Fibroblast of mammary gland (primary cell): Measurements from ENCODE around the gene CHADL.

Source experiments
- DNase-seq: peaks from one replicate; pipeline ENCODE4 v3.0.0-alpha.2; 2010; ENCODE audit warnings: low read depth
- H3K4me3 ChIP-seq: 2 replicates; pipeline ENCODE4 v1.5.1; 2011; ENCODE audit warnings: low read depth, mild to moderate bottlenecking, low read length, moderate library complexity; ENCODE audit not compliant: control insufficient read depth
- CTCF ChIP-seq: conservative IDR thresholded peaks from 2 replicates; pipeline ENCODE4 v1.5.1; 2011; ENCODE audit warnings: low read depth, low read length, inconsistent platforms; ENCODE audit not compliant: control insufficient read depth, insufficient read depth

Gene CHADL

DNA sequence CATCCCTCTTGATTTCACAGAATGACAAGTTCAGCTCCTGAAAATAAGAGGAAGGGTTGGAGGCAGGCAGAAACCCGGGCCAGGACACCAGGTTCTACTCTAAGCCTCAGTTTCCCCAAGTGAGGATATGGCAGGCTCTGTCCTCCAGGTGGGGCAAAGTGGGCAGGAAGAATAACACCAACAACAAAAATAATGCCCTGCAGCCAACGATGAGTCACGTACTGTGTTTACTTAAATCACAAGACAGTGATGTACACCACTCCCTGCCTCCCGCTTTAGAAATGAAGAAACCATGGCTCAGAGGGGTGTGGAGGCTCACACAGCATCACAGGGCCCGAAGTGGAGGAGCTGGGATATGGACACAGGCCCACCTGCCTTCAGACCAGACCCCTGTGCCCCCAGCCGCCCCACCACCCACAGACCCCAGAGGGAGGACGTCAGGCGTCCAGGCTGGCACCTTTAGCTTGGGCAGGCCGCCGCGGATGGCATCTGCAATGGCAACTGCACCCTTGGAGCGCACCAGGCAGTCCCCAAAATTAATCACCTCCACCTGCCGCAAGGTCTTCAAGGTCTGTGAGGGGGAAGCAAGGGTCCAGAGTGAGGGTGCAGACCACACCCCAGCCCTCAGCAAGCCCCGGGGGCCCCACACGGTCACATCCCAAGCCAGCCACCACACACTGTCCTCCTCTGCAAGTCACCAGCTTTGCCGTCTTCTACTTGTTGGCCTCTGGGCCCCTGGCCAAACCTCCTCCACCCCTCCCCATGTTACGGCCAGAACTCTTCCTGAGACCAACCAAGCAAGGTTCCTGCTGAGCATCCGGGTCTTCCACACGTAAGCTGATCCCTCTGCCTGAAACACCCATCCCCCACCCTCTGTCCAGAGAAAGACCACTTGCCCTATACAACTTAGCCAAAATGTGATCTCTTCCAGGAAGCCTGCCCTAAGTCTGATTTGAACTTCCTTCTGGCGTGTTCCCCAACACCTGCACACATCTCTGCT, 15.8 kb upstream of the CHADL start:
- DNase-seq: peak; percentile 79
- H3K4me3 ChIP-seq: no peak overlapping the region

DNA sequence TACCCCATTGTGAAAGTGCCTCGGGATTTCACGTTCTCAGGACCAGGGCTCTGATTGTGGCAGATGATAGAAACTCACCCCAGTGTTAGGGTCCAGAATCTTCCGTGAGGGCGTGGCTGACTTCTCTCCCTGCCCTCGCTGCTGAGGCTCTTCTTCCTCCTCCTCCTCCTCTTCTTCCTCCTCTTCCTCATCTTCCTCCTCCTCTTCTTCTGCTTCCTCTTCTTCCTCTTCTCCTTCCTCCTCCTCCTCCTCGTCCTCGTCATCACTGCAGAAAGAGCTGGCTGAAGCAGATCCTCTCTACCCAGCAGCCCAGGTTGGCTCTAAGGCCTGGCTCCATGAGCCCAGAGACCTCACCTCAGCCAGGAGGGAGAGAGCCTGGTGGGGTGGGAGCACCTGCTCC, 13.5 kb upstream of the CHADL start:
- H3K4me3 ChIP-seq: no peak overlapping the region
- DNase-seq: no peak
- TF ChIP-seq CTCF: no peak

More for the DNA sequence above, 15.8 kb upstream of the CHADL start:
- peak; percentile 16 for TF ChIP-seq CTCF

GRCh38 chr22:41252365-41252764, 11.6 kb upstream of the CHADL start:
- no peak for DNase-seq
- H3K4me3 ChIP-seq: no peak overlapping the region
- TF ChIP-seq CTCF: no peak

- no peak for DNase-seq
- H3K4me3 ChIP-seq: no peak overlapping the region
- no peak for TF ChIP-seq CTCF
Measured at GRCh38 chr22:41250127-41250526, 9.4 kb upstream of the CHADL start.

DNA sequence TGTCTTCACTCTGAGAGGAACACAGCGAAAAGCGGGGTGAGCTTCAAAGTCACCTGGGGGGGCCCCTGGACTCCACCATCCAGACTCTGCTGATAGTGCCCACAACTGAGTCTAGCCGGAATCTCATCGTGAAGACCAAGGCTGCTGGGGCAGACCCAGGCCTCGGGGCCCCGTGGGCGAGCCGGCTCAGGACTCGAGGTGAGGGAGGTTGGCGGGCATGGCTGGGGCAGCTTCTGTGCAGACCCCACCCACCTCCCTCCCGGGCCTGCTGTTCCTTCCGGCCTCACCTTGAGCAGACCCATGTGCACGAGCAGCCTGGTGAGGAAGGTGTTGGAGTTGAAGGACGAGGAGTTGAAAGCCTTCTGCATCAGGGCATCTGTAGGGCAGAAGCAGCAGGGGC, 8.7 kb upstream of the CHADL start:
- H3K4me3 ChIP-seq: no peak overlapping the region
- TF ChIP-seq CTCF: no peak
- no peak for DNase-seq

- no peak for DNase-seq
- no peak overlapping the region for H3K4me3 ChIP-seq
- no peak for TF ChIP-seq CTCF
Measured at GRCh38 chr22:41248758-41249157, 8.0 kb upstream of the CHADL start.
